Measurements from ENCODE around the gene TRIML1. TPM values are rescaled to one million over a fixed set of nuclear protein-coding genes. Genes with fewer than 3 reads are reported as not detected.

Gene TRIML1
- total RNA-seq: not detected
- not detected for polyA plus RNA-seq (ENCODE audit: insufficient read length in 2 of 2)
- long read RNA-seq, donor 1: 0 reads
- long read RNA-seq, donor 2: 0 reads
- long read RNA-seq, donor 3: 0 reads
- long read RNA-seq, donor 4: 0 reads

GRCh38 chr4:188139141-188139540 is at the start of gene TRIML1:
TRIML1 (plus strand) TSS chr4:188139441; CDS start chr4:188139559, 118 bp downstream.
- Histone ChIP-seq H3K4me1 (ENCODE audit: control insufficient read depth, insufficient read depth, low read length) (no peaks in the 10 kb centered on the region), H3K27me3 (ENCODE audit: control insufficient read depth, insufficient read depth, low read length) (no peaks in the 10 kb centered on the region), H3K36me3 (ENCODE audit: control insufficient read depth, insufficient read depth, low read length) (no peaks in the 10 kb centered on the region), H3K9me3 (ENCODE audit: control insufficient read depth, insufficient read depth, low read length) (peaks cover 1% of the 10 kb centered on the region), H3K27ac (ENCODE audit: low read depth, low read length) (no peak within 1 kb of the TSS), H3K4me3 (ENCODE audit: low read depth, low read length) (no peak within 1 kb of the TSS)
- 74% methylated on average over 3 of the region's 3 CpGs for WGBS (ENCODE audit: insufficient coverage)
- no peak for DNase-seq (ENCODE audit: low read depth in 4 of 6, low spot score in 6 of 6)

- no peak overlapping the region for H3K27ac ChIP-seq (ENCODE audit: low read depth, low read length)
- 98% methylated on average over 3 of the region's 3 CpGs for WGBS (ENCODE audit: insufficient coverage)
- H3K9me3 ChIP-seq (ENCODE audit: control insufficient read depth, insufficient read depth, low read length): peaks cover 2% of the 10 kb centered on the region
- no peak overlapping the region for H3K4me3 ChIP-seq (ENCODE audit: low read depth, low read length)
- H3K36me3 ChIP-seq (ENCODE audit: control insufficient read depth, insufficient read depth, low read length): no peaks in the 10 kb centered on the region
- H3K4me1 ChIP-seq (ENCODE audit: control insufficient read depth, insufficient read depth, low read length): no peaks in the 10 kb centered on the region
- DNase-seq (ENCODE audit: low read depth in 4 of 6, low spot score in 6 of 6): no peak
- H3K27me3 ChIP-seq (ENCODE audit: control insufficient read depth, insufficient read depth, low read length): no peaks in the 10 kb centered on the region
These were observed 46.4 kb upstream of the TRIML1 start for GRCh38 chr4:188092824-188093223.

GRCh38 chr4:188106454-188106853 is 32.8 kb upstream of the TRIML1 start:
- Histone ChIP-seq H3K27ac (ENCODE audit: low read depth, low read length) (no peak overlapping the region), H3K4me1 (ENCODE audit: control insufficient read depth, insufficient read depth, low read length) (no peaks in the 10 kb centered on the region), H3K4me3 (ENCODE audit: low read depth, low read length) (no peak overlapping the region), H3K9me3 (ENCODE audit: control insufficient read depth, insufficient read depth, low read length) (peaks cover 2% of the 10 kb centered on the region), H3K36me3 (ENCODE audit: control insufficient read depth, insufficient read depth, low read length) (no peaks in the 10 kb centered on the region), H3K27me3 (ENCODE audit: control insufficient read depth, insufficient read depth, low read length) (no peaks in the 10 kb centered on the region)
- DNase-seq (ENCODE audit: low read depth in 4 of 6, low spot score in 6 of 6): no peak
- 98% methylated on average over 40 of the region's 40 CpGs for WGBS (ENCODE audit: insufficient coverage)

- Histone ChIP-seq H3K9me3 (ENCODE audit: control insufficient read depth, insufficient read depth, low read length) (peaks cover 2% of the 10 kb centered on the region), H3K4me1 (ENCODE audit: control insufficient read depth, insufficient read depth, low read length) (no peaks in the 10 kb centered on the region), H3K4me3 (ENCODE audit: low read depth, low read length) (no peak overlapping the region), H3K27ac (ENCODE audit: low read depth, low read length) (no peak overlapping the region), H3K27me3 (ENCODE audit: control insufficient read depth, insufficient read depth, low read length) (no peaks in the 10 kb centered on the region), H3K36me3 (ENCODE audit: control insufficient read depth, insufficient read depth, low read length) (no peaks in the 10 kb centered on the region)
- 46% methylated on average over 10 of the region's 10 CpGs for WGBS (ENCODE audit: insufficient coverage)
- no peak for DNase-seq (ENCODE audit: low read depth in 4 of 6, low spot score in 6 of 6)
These were observed 31.1 kb upstream of the TRIML1 start for GRCh38 chr4:188107931-188108843.

- Histone ChIP-seq H3K4me3 (ENCODE audit: low read depth, low read length) (no peak within 1 kb of the TSS), H3K27ac (ENCODE audit: low read depth, low read length) (no peak within 1 kb of the TSS), H3K4me1 (ENCODE audit: control insufficient read depth, insufficient read depth, low read length) (no peaks in the 10 kb centered on the region), H3K9me3 (ENCODE audit: control insufficient read depth, insufficient read depth, low read length) (peaks cover 2% of the 10 kb centered on the region), H3K27me3 (ENCODE audit: control insufficient read depth, insufficient read depth, low read length) (no peaks in the 10 kb centered on the region), H3K36me3 (ENCODE audit: control insufficient read depth, insufficient read depth, low read length) (no peaks in the 10 kb centered on the region)
- 48% methylated on average over 9 of the region's 11 CpGs for WGBS (ENCODE audit: insufficient coverage)
- no peak for DNase-seq (ENCODE audit: low read depth in 4 of 6, low spot score in 6 of 6)
These were observed 30.0 kb upstream of the TRIML1 start, which contains the start of gene TRIML2 for GRCh38 chr4:188109157-188109755. TRIML2 (minus strand) TSS chr4:188109603; CDS start chr4:188105368, 4,235 bp downstream.

- Histone ChIP-seq H3K4me1 (ENCODE audit: control insufficient read depth, insufficient read depth, low read length) (no peaks in the 10 kb centered on the region), H3K9me3 (ENCODE audit: control insufficient read depth, insufficient read depth, low read length) (peaks cover 2% of the 10 kb centered on the region), H3K27ac (ENCODE audit: low read depth, low read length) (no peak overlapping the region), H3K36me3 (ENCODE audit: control insufficient read depth, insufficient read depth, low read length) (no peaks in the 10 kb centered on the region), H3K4me3 (ENCODE audit: low read depth, low read length) (no peak overlapping the region), H3K27me3 (ENCODE audit: control insufficient read depth, insufficient read depth, low read length) (no peaks in the 10 kb centered on the region)
- 100% methylated on average over 1 of the region's 3 CpGs for WGBS (ENCODE audit: insufficient coverage)
- DNase-seq (ENCODE audit: low read depth in 4 of 6, low spot score in 6 of 6): no peak
These were observed 29.2 kb upstream of the TRIML1 start for GRCh38 chr4:188110036-188110435.

GRCh38 chr4:188110741-188111471 is 28.3 kb upstream of the TRIML1 start:
- H3K4me3 ChIP-seq (ENCODE audit: low read depth, low read length): no peak overlapping the region
- peaks cover 2% of the 10 kb centered on the region for H3K9me3 ChIP-seq (ENCODE audit: control insufficient read depth, insufficient read depth, low read length)
- no peaks in the 10 kb centered on the region for H3K36me3 ChIP-seq (ENCODE audit: control insufficient read depth, insufficient read depth, low read length)
- no CpG with 5 or more reads among the region's 7 CpGs for WGBS (ENCODE audit: insufficient coverage)
- DNase-seq (ENCODE audit: low read depth in 4 of 6, low spot score in 6 of 6): no peak
- H3K27me3 ChIP-seq (ENCODE audit: control insufficient read depth, insufficient read depth, low read length): no peaks in the 10 kb centered on the region
- H3K4me1 ChIP-seq (ENCODE audit: control insufficient read depth, insufficient read depth, low read length): no peaks in the 10 kb centered on the region
- no peak overlapping the region for H3K27ac ChIP-seq (ENCODE audit: low read depth, low read length)

- no peak overlapping the region for H3K27ac ChIP-seq (ENCODE audit: low read depth, low read length)
These were observed 27.3 kb upstream of the TRIML1 start for GRCh38 chr4:188111955-188112354.

GRCh38 chr4:188113156-188113555 is 26.1 kb upstream of the TRIML1 start:
- Histone ChIP-seq H3K27me3 (ENCODE audit: control insufficient read depth, insufficient read depth, low read length) (no peaks in the 10 kb centered on the region), H3K36me3 (ENCODE audit: control insufficient read depth, insufficient read depth, low read length) (no peaks in the 10 kb centered on the region), H3K4me3 (ENCODE audit: low read depth, low read length) (no peak overlapping the region), H3K9me3 (ENCODE audit: control insufficient read depth, insufficient read depth, low read length) (no peaks in the 10 kb centered on the region), H3K27ac (ENCODE audit: low read depth, low read length) (no peak overlapping the region), H3K4me1 (ENCODE audit: control insufficient read depth, insufficient read depth, low read length) (no peaks in the 10 kb centered on the region)
- 89% methylated on average over 2 of the region's 9 CpGs for WGBS (ENCODE audit: insufficient coverage)
- DNase-seq (ENCODE audit: low read depth in 4 of 6, low spot score in 6 of 6): no peak

More at GRCh38 chr4:188111955-188112354, 27.3 kb upstream of the TRIML1 start:
- Histone ChIP-seq H3K9me3 (ENCODE audit: control insufficient read depth, insufficient read depth, low read length) (no peaks in the 10 kb centered on the region), H3K4me3 (ENCODE audit: low read depth, low read length) (no peak overlapping the region), H3K4me1 (ENCODE audit: control insufficient read depth, insufficient read depth, low read length) (no peaks in the 10 kb centered on the region), H3K27me3 (ENCODE audit: control insufficient read depth, insufficient read depth, low read length) (no peaks in the 10 kb centered on the region), H3K36me3 (ENCODE audit: control insufficient read depth, insufficient read depth, low read length) (no peaks in the 10 kb centered on the region)
- no peak for DNase-seq (ENCODE audit: low read depth in 4 of 6, low spot score in 6 of 6)
- WGBS (ENCODE audit: insufficient coverage): 60% methylated on average over 1 of the region's 6 CpGs
